Ureter (tissue), 1 donor: Measurements from ENCODE around the gene NDRG4. TPM values are rescaled to one million over a fixed set of nuclear protein-coding genes. Genes with fewer than 3 reads are reported as not detected.
"Not testable (repeated sequence)": the region's sequence is repeated elsewhere in the genome, so short reads cannot be mapped to it uniquely, and the experiment has no call there.

ENCODE experiments used
- DNase-seq: peaks from one replicate; pipeline ENCODE4 v3.0.0-alpha.2; 2020; ENCODE audit warnings: low spot score
- total RNA-seq: library from RNA; stranded (reverse); gene quantifications from one replicate; pipeline ENCODE4 v1.2.4, GENCODE V29; 2023
- donor health status: DM: yes; HTN: yes; CAD: no.

NDRG4 gene
- total RNA-seq, 1 donor from 2014 or later, result 4.6 TPM

GRCh38 chr16:58464916-58465731 is 34.8 kb upstream of the NDRG4 start:
- no peak for DNase-seq

DNA sequence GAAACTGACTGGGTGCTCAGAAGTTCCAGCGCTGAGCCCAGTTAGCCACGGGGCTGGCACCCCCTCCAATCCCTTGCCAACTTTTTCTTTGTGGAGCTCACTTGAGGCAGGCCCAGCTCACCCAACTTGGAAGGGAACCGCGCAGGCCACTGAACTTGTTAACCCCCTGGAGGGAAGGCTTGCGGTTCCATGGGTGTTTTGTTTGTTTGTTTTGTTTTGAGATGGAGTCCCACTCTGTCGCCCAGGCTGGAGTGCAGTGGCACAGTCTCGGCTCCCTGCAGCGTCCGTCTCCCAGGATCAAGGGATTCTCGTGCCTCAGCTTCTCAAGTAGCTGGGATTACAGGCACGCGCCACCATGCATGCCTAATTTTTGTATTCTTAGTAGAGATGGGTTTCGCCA is 34.1 kb upstream of the NDRG4 start:
- DNase-seq, result no peak

- no peak for DNase-seq
Observed at GRCh38 chr16:58466396-58466795, 33.5 kb upstream of the NDRG4 start.

GRCh38 chr16:58467905-58468304 is 32.0 kb upstream of the NDRG4 start:
- DNase-seq, result no peak

- DNase-seq, result no peak
Observed at GRCh38 chr16:58471209-58471975, 28.6 kb upstream of the NDRG4 start.

GRCh38 chr16:58472266-58472665 is 27.7 kb upstream of the NDRG4 start:
- no peak for DNase-seq

- DNase-seq, result no peak
Observed at GRCh38 chr16:58472827-58473226, 27.1 kb upstream of the NDRG4 start.

- DNase-seq, result no peak
Observed at GRCh38 chr16:58474296-58474695, 25.6 kb upstream of the NDRG4 start.

DNA sequence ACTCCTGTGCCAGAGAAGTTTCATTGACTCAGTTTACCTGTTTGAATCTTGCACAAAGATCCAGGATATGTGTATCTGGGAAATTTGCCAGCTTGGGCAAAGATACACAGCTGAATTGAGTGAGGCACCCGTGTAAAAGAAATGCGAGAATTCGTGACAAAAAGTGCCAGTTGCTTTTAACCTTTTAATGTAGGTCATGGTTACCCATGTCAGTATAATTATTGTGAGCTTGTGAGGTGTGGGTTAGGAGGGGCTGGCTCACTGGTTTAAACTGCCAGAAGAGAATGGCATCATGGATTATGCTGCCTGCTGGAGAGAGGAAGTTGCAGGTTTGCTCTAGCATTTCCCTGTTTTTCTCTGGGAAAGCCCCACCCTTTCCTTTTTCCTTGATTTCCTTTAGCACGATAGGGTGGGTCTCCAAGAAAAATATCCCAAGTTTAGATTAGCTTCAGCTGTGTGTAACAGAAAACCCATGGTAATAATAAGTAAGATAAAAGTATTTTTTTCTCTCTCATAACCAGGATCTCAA is 24.8 kb upstream of the NDRG4 start:
- DNase-seq, result no peak

DNA sequence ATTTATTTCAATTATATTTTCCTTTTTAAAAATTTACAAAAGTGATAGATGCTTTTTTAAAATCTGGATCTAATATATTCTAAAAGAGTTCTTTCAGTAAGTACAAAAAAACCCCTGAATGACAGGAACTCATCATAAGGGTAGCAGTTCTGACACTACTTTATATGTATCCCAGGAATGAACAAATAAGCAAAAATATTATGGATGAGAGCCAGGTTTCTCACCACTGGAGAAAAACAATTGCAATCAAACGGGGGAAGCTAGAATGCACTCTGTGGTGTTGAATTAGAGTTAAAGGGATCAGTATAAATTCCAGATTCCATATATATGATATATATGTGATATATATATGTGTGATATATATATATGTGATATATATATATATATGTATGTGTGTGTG is 23.2 kb upstream of the NDRG4 start:
- no peak for DNase-seq

DNA sequence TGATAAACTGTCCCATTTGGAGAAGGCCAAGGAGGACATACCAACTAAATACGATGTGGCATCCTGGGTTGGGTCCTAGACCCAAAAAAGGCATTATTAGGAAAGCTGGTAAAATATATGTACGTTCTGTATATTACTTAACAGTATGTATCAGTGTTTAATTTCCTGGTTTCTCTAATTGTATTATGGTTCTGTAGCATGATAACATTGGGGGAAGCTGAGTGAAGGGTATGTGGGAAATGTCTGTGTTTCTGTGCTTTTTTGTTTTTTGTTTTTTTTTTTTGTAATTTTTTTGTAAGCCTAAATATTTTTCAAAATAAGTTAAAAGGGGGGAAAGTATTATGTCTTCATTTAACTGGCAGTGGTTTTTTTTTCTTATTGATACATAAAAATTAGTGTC is 21.5 kb upstream of the NDRG4 start:
- DNase-seq, result no peak

- DNase-seq, result no peak
Observed at GRCh38 chr16:58481226-58481869, 18.6 kb upstream of the NDRG4 start.

- no peak for DNase-seq
Observed at GRCh38 chr16:58481931-58482330, 18.0 kb upstream of the NDRG4 start.

DNA sequence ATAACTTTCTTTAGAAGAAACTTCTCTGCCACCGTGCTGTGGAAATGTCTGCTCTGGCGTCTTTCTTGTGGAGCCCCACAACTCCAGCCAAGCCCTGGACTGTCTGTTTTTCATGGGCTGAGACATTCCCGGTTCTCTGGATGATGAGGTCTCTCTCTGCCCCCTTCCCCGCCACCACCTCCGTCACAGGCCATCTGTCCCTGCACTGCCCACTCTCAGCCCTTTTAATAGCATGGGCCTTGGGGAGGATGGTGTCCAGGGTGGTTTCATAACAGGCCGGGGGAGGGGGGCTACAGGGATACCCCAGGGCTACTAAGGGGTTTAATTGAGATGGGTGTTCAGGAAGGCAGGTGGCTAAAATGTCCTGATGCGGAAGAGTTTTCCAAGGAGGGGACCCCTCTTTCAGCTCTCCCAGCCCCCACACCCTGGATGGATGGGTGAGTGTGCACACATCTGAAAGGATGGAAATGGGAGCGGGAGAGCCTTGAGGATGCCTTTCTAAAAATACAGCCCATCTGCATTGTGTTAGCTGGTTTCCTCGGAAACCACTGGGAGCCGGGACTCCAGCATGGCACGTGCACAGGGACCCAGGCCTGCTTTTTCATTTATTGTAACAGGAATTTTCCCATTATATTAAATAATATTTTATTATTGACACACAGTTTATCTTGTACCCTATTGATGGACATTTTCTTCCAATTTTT is 14.6 kb upstream of the NDRG4 start:
- DNase-seq, result no peak

GRCh38 chr16:58487566-58488351 is 12.2 kb upstream of the NDRG4 start:
- peak; percentile 80 for DNase-seq

GRCh38 chr16:58488531-58488930 is 11.4 kb upstream of the NDRG4 start:
- DNase-seq, result no peak

- no peak for DNase-seq
Observed at GRCh38 chr16:58490065-58490464, 9.9 kb upstream of the NDRG4 start.

GRCh38 chr16:58490539-58490938 is 9.4 kb upstream of the NDRG4 start:
- DNase-seq, result not testable (repeated sequence)

- no peak for DNase-seq
Observed at GRCh38 chr16:58492066-58492465, 7.9 kb upstream of the NDRG4 start.

- DNase-seq, result no peak
Observed at GRCh38 chr16:58492735-58493134, 7.2 kb upstream of the NDRG4 start.
